ENCODE data around the gene TTI1.

TTI1 gene

DNA sequence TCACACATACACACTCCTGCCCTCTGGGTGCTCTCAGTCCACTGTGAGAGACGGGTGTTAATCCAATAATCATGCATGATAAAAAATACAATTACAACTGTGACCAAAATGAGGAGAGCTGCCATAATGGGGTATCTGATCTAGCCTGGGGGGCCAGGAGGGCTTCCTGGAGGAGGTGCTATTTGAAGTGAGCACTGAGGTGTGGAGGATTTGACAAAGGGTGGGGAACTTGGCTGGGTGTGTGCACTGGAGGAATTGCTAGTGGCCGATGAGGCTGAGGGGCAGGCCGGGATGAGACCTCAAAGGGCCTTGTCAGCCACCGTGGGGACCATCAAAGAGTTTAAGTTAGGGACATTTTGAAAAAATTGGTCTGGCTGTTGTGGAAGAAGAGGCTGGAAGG is 95.6 kb downstream of the TTI1 start:
- no peak for DNase-seq (ENCODE audit: low read depth in 2 of 2)

DNA sequence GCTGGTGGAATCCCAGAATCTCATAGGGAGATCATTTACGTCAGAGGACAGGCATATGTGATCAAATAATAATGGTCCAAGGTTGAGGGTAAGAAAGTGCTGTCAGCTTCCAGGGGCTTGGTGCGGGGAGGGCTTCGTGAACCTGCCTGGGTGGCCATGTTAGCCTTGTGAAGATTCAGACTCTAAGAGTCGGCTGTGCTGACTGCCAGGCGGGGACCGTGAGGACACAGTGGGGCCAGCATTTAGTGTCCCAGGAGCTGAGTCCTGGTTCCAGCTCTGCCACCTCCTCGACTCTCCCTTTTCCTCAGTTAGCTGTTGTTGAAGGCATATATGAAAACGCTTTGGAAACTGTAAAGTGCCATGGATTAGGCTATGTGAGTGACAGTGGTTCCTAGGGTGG is 96.8 kb downstream of the TTI1 start:
- no peak for DNase-seq (ENCODE audit: low read depth in 2 of 2)

DNA sequence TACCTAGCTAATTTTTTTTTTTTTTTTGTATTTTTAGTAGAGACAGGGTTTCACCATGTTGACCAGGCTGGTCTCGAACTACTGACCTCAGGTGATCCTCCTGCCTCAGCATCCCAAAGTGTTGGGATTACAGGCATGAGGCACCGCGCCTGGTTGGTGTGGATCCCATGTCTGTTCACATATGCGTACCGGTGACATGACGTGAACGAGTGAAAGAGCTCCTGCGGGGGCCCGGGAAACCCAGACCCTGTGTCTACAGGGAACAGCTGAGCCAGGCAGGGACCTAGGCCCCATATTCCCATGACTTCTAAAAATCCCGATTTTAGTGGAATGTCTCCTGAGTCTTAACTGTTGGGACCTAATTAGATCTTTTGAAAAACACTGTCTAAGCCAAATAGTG is 97.2 kb downstream of the TTI1 start:
- no peak for DNase-seq (ENCODE audit: low read depth in 2 of 2)

DNA sequence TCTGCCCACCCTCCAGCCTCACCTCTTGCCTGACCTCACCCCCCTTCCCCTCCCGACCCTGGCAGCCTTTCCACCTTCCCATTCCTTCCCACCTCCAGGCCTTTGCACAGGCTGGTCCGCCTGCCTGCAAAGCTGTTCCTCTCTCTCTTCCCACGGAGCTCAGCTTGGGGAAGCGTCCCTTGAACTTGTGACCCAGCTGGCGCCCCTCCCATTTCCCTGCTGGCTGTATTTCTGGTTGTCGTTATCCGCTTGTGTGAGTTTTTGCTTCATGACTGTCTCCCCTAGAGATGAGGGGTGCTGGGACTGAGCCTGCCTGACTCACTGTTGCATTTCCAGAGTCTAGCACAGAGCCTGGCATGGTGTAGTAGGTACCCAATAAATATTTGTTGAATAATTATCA is 97.8 kb downstream of the TTI1 start:
- DNase-seq (ENCODE audit: low read depth in 2 of 2) = no peak

DNA sequence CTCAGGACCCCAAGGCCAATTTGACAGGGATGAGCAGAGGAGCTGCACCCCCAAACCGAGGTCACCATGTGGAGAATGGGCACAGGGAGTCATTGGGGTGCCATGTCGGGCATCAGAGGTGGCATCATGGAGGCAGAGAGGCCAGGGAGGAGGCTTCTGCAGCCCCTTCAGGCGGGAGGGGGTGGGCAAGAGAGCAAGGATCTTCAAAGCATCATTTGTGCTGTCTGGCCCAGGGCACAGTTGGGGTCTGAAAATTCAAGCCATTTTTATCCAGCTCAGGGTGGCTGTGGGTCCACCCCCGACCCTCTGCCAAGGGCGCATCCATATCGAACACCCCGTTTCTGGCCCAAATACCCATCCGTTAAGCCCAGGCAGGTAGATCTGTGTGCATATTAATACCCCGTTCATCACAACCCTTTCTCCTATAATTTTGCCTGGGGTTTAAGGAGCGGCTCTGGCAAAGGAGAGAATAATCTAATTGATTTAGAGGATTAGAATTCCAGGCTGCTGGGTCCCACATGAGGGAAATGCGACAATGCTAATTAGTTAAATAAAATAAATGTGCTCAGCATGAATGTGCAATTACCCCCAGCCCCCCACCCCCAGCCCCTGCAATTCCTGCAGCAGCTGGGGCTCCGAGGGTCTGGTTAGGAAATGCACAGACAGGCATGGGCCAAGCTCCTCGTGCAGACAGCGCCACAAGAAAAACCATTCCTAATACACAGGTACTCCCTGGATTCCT is 98.5 kb downstream of the TTI1 start:
- DNase-seq (ENCODE audit: low read depth in 2 of 2) = no peak

DNA sequence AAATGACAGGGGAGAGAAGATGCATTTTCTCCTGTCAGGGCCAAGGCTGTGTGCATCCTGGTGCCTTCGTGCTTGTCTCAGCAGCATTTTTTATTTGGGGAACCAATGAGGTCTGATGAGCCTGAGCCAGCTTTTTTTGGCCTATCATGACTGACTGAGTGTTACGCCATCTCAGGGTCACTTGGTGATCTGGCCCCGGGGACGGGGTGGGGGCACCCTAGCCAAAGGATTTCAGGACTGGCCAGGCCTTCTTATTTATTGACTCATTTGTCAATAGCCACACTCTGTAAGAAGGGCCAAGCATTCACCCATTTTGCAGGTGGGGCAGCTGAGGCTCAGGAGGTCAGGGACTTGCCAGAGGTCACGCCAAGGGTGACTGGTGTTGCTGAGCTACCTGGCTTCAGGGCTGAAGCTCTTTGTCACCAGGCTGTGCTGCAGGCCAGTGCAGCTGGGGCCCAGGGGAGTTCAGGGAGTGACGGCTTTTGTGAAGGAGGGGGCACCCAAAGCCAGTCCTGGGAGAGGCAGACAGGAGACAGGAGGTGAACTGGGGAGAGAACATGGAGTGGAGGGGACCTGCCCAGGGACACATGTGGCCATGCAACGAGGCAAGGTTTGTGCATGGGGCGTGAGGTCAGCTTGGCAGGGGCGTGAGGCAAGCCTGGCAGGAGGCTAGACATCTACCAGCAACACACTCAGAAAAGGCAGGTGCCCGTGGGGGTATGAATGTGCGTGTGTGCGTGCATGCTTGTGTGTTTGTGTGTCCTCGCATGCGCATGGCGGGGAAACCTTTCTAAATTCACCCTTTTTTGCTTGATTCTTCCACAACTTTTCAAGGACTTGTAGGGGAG is 99.2 kb downstream of the TTI1 start:
- DNase-seq (ENCODE audit: low read depth in 2 of 2) = no peak

Data from fibroblast of skin of left biceps (primary cell).